Endothelial cell of umbilical vein (primary cell): ENCODE results near the gene LAG3.

Experiments
- GATA2 ChIP-seq: IDR thresholded peaks from 2 replicates; pipeline ENCODE4 v1.7.0; 2011; ENCODE audit warnings: low read depth, mild to moderate bottlenecking, moderate library complexity, mixed read lengths, low read length; ENCODE audit not compliant: insufficient read length, insufficient read depth
- JUN ChIP-seq: IDR thresholded peaks from 2 replicates; pipeline ENCODE4 v1.6.1; 2011; ENCODE audit warnings: borderline replicate concordance, low read depth; ENCODE audit not compliant: insufficient read length, insufficient read depth
- POLR2A ChIP-seq: IDR thresholded peaks from 2 replicates; pipeline ENCODE4 v1.6.1; 2012; ENCODE audit warnings: low read depth, mild to moderate bottlenecking, control low read depth, low read length
- TF ChIP-seq, protein P1 (sequence below), 2 donors: IDR thresholded peaks; 1 replicate in 1 of 2; 2 replicates in 1 of 2; pipeline ENCODE4 v1.5.1; 2011; ENCODE audit warnings: low read length in 2 of 2, mild to moderate bottlenecking in 2 of 2, moderate library complexity in 2 of 2, control low read depth in 1 of 2, inconsistent platforms in 1 of 2, low read depth in 1 of 2; ENCODE audit not compliant: insufficient read depth in 1 of 2; ENCODE audit errors: extremely low read depth in 1 of 2
- TF ChIP-seq, protein P2 (sequence below): IDR thresholded peaks from 2 replicates; pipeline ENCODE4 v1.6.1; 2011; ENCODE audit not compliant: insufficient read depth, insufficient read length

DNA sequence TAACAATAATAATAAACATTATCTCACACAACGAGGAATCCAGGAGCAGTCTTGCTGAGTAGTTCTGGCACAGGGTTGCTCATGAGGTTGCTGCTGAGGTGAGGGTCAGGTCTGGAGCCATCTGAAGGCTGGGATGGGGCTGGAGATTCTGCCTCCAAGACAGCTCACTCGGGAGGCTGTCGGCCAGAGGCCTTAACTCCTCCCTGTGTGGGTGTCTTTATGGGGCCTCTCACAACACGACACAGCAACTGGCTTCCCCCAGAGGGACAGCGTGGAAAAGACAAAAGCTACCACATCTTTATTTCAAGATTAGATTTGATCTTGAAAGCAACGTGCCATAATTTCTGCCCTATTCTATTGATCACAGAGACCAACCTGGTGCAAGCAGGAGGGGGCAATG lies 9.8 kb downstream of the LAG3 start:
- no peak for TF ChIP-seq POLR2A
- no peak for TF ChIP-seq GATA2
- TF ChIP-seq, protein P1, sequence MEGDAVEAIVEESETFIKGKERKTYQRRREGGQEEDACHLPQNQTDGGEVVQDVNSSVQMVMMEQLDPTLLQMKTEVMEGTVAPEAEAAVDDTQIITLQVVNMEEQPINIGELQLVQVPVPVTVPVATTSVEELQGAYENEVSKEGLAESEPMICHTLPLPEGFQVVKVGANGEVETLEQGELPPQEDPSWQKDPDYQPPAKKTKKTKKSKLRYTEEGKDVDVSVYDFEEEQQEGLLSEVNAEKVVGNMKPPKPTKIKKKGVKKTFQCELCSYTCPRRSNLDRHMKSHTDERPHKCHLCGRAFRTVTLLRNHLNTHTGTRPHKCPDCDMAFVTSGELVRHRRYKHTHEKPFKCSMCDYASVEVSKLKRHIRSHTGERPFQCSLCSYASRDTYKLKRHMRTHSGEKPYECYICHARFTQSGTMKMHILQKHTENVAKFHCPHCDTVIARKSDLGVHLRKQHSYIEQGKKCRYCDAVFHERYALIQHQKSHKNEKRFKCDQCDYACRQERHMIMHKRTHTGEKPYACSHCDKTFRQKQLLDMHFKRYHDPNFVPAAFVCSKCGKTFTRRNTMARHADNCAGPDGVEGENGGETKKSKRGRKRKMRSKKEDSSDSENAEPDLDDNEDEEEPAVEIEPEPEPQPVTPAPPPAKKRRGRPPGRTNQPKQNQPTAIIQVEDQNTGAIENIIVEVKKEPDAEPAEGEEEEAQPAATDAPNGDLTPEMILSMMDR (IDR thresholded peaks at IDR 0.05; ENCODE audit: extremely low read depth in 1 of 2, insufficient read depth in 1 of 2, low read depth in 1 of 2, low read length in 2 of 2): no peak
- no peak for TF ChIP-seq JUN
- TF ChIP-seq, protein P2, sequence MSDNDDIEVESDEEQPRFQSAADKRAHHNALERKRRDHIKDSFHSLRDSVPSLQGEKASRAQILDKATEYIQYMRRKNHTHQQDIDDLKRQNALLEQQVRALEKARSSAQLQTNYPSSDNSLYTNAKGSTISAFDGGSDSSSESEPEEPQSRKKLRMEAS: no peak
